ENCODE measurements around the gene APOLD1. TPM values are rescaled to one million over a fixed set of nuclear protein-coding genes. Genes with fewer than 3 reads are reported as not detected.
A peak's percentile ranks its signal among the peaks of the same experiment; 100 is the strongest.

APOLD1 gene
- total and polyA plus RNA-seq, 2 donors = 27.0 to 41.8 TPM

DNA sequence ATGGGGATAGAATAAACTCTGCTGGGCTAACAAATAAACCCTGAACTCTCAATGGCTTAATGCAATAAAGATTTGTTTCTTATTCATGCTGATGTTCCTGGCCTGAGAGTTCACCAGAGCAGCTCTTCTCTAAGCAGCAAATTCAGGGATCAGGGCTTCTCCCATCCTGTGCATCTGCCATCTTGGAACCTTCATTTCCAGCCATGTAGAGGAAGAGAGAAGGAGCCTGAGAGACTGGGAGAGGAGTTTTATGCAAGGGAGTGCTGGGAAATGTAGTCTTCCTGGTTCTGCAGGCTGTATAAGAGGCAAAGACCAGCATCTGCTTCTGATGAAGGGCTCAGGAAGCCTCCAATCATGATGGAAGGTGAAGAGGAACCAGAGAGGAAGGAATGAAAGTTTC, 20.6 kb upstream of the APOLD1 start:
- no peak for DNase-seq (ENCODE audit: extremely low spot score)
- no peak overlapping the region for H3K4me3 ChIP-seq (ENCODE audit: low read depth, low read length)
- H3K36me3 ChIP-seq (ENCODE audit: insufficient read depth) = no peaks in the 10 kb centered on the region
- H3K4me1 ChIP-seq (ENCODE audit: insufficient read depth) = no peaks in the 10 kb centered on the region
- no peak overlapping the region for H3K27ac ChIP-seq (ENCODE audit: low read depth)

DNA sequence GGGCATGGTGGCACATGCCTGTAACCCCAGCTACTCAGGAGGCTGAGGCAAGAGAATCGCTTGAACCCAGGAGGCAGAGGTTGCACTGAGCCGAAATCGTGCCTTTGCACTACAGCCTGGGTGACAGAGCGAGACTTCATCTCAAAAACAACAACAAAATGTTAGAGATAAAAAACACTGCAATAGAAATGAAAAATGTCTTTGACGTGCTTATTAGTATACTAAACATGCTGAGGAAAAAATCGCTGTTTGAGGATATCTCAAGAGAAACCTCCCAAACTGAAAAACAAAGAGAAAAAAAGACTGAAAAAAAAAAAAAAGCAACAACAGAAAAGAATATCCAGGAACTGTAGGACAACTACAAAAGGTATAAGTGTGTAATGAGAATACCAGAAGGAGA, 15.2 kb upstream of the APOLD1 start:
- no peaks in the 10 kb centered on the region for H3K36me3 ChIP-seq (ENCODE audit: insufficient read depth)
- no peak for DNase-seq (ENCODE audit: extremely low spot score)
- WGBS = 97% methylated on average over 6 of the region's 6 CpGs
- H3K4me1 ChIP-seq (ENCODE audit: insufficient read depth) = no peaks in the 10 kb centered on the region
- no peak overlapping the region for H3K27ac ChIP-seq (ENCODE audit: low read depth)
- H3K4me3 ChIP-seq (ENCODE audit: low read depth, low read length) = no peak overlapping the region

DNA sequence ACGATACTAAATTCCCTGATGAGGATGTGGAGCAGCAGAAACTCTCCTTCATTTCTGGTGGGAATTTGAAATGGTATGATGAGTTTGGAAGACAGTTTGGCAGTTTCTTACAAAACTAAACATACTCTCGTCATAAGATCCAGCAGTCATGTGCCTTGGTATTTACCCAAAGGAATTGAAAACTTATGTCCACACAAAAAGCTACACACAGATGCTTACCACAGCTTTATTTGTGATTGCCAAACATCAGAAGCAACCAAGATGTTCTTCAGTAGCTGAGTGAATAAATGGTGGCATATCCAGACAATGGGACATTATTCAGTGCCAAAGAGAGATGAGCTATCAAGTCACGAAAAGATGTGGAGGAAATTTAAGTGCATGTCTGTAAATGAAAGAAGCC, 10.7 kb upstream of the APOLD1 start:
- H3K4me3 ChIP-seq (ENCODE audit: low read depth, low read length) = no peak overlapping the region
- H3K36me3 ChIP-seq (ENCODE audit: insufficient read depth) = no peaks in the 10 kb centered on the region
- no peaks in the 10 kb centered on the region for H3K4me1 ChIP-seq (ENCODE audit: insufficient read depth)
- DNase-seq (ENCODE audit: extremely low spot score) = no peak
- WGBS = 85% methylated on average over 3 of the region's 3 CpGs
- no peak overlapping the region for H3K27ac ChIP-seq (ENCODE audit: low read depth)

DNA sequence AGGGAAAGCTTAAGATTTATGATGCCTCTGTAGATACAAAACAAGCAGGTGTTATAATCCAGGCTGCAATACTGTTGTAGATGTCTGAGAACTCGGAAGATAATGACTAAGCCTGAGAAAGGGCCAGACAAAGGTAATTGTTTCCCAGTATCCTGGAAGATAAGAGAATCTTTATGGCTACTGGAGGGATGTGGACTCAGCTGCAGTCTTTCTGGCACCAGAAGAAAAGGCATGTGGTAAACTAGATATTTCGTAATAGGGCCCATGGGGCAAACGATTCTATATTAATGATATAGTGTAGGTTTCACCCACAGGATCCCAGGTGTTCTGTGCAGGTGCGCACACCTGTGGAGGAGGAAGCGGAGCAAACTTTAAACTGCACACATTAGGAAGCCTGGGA, 9.2 kb upstream of the APOLD1 start:
- H3K4me1 ChIP-seq (ENCODE audit: insufficient read depth) = no peaks in the 10 kb centered on the region
- DNase-seq (ENCODE audit: extremely low spot score) = no peak
- WGBS = 69% methylated on average over 5 of the region's 5 CpGs
- no peak overlapping the region for H3K27ac ChIP-seq (ENCODE audit: low read depth)
- no peaks in the 10 kb centered on the region for H3K36me3 ChIP-seq (ENCODE audit: insufficient read depth)
- H3K4me3 ChIP-seq (ENCODE audit: low read depth, low read length) = no peak overlapping the region

DNA sequence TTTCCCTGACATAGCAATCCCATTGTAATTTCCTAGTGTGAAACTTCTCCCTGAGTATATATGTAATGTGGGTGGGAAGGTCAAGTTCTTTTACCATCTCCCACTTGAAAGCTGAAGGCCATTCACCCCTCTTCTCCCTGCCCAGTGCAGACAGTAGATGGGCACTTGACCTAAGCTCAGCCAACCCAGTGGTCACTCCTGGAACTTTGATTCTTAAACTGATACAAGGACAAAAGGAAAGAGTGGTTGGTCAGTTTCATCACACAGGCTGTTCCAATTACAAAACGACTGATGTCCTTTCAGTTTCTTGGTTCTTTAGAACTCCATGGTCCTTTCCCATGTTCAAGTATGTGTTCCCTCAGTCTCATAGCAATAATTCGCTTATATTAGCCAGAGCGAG, 8.4 kb upstream of the APOLD1 start:
- Histone ChIP-seq H3K27ac (ENCODE audit: low read depth) (no peak overlapping the region), H3K4me3 (ENCODE audit: low read depth, low read length) (no peak overlapping the region), H3K36me3 (ENCODE audit: insufficient read depth) (no peaks in the 10 kb centered on the region), H3K4me1 (ENCODE audit: insufficient read depth) (no peaks in the 10 kb centered on the region)
- DNase-seq (ENCODE audit: extremely low spot score) = no peak
- 81% methylated on average over 3 of the region's 3 CpGs for WGBS

DNA sequence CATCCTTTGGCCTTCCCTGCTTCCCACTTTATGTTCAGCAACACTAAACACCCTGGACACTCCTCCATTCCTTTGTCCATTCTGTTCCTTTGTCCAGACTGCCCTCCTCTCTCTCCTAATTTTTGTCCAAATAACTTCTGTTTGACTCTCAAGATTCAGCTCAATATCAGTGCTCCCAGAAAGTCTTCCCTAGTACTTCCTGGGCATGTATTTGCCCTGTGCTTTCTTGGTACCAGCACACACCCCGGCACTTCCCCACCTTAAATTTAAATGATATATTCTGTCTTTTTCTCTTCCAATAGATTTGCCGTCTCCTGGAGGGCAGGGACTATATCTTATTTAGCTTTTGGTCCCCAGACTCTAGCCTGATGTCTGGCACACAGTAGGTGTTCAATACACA, 6.5 kb upstream of the APOLD1 start:
- H3K27ac ChIP-seq (ENCODE audit: low read depth) = no peak overlapping the region
- H3K4me3 ChIP-seq (ENCODE audit: low read depth, low read length) = no peak overlapping the region
- H3K4me1 ChIP-seq (ENCODE audit: insufficient read depth) = no peaks in the 10 kb centered on the region
- DNase-seq (ENCODE audit: extremely low spot score) = no peak
- no peaks in the 10 kb centered on the region for H3K36me3 ChIP-seq (ENCODE audit: insufficient read depth)
- 96% methylated on average over 2 of the region's 2 CpGs for WGBS

DNA sequence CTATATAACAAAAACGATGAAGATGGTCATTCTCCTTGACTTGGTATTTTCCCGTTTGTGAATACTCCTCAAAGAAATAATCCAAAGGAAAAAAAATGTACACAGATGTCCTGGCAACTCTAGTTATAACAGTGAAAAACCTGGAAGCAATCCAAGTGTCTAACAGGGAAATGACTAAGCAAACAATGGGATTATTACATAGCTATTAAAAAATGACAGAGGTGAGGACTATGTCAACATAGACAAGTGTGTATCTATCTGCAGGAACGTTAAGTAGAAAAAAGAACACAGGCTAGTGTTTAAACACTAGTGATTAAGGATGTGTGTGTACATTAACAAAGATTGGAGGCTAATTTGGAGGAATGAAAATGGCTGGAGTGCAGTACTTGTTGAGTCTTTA, 5.9 kb upstream of the APOLD1 start:
- no peak overlapping the region for H3K4me3 ChIP-seq (ENCODE audit: low read depth, low read length)
- no peak overlapping the region for H3K27ac ChIP-seq (ENCODE audit: low read depth)
- H3K36me3 ChIP-seq (ENCODE audit: insufficient read depth) = no peaks in the 10 kb centered on the region
- DNase-seq (ENCODE audit: extremely low spot score) = no peak
- 9% methylated on average over 3 of the region's 3 CpGs for WGBS
- H3K4me1 ChIP-seq (ENCODE audit: insufficient read depth) = no peaks in the 10 kb centered on the region

DNA sequence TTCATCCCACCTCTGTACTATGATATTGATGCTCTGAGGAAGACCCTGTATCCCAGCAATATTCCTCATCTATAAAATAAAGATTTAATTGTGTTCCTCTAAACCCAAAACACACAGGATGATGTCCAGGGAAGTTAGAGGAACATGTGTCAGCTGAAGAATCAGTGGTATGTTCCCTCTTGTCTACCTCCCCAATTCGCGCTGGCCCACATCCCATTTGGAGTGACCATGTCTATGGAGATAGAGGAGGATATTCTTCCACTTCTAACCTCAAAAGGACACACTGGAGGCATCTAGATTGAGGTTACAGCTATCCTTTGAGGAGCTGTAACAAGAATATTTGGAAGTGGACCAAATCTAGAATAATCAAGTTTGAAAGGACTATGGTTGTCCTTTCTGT, 1.3 kb upstream of the APOLD1 start:
- WGBS = 97% methylated on average over 2 of the region's 2 CpGs
- Histone ChIP-seq H3K27ac (ENCODE audit: low read depth) (no peak overlapping the region), H3K36me3 (ENCODE audit: insufficient read depth) (no peaks in the 10 kb centered on the region), H3K4me1 (ENCODE audit: insufficient read depth) (no peaks in the 10 kb centered on the region), H3K4me3 (ENCODE audit: low read depth, low read length) (no peak overlapping the region)
- DNase-seq (ENCODE audit: extremely low spot score) = no peak

DNA sequence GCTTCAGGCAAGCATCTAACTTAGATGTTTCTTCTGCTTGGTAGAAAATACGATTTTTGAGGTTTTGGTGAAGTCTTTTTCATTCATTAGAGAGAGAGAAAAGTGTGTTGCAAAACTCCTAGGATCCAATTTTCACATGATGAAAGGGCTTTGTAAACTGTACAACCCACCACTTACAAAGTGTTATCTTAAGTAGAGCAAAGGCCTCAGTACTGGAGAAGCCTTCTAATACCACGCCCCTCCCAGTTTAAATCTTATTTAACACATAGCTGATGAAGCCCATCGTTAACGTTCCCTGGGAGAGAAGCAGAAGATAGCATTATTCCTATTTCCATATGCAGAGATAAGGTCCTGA, 869 bp downstream of the APOLD1 start:
- Histone ChIP-seq H3K27ac (ENCODE audit: low read depth) (peak overlapping the region; percentile 69), H3K4me3 (ENCODE audit: low read depth, low read length) (peak overlapping the region; percentile 44), H3K4me1 (ENCODE audit: insufficient read depth) (no peaks in the 10 kb centered on the region), H3K36me3 (ENCODE audit: insufficient read depth) (no peaks in the 10 kb centered on the region)
- no peak for DNase-seq (ENCODE audit: extremely low spot score)
- WGBS = 23% methylated on average over 4 of the region's 4 CpGs

DNA sequence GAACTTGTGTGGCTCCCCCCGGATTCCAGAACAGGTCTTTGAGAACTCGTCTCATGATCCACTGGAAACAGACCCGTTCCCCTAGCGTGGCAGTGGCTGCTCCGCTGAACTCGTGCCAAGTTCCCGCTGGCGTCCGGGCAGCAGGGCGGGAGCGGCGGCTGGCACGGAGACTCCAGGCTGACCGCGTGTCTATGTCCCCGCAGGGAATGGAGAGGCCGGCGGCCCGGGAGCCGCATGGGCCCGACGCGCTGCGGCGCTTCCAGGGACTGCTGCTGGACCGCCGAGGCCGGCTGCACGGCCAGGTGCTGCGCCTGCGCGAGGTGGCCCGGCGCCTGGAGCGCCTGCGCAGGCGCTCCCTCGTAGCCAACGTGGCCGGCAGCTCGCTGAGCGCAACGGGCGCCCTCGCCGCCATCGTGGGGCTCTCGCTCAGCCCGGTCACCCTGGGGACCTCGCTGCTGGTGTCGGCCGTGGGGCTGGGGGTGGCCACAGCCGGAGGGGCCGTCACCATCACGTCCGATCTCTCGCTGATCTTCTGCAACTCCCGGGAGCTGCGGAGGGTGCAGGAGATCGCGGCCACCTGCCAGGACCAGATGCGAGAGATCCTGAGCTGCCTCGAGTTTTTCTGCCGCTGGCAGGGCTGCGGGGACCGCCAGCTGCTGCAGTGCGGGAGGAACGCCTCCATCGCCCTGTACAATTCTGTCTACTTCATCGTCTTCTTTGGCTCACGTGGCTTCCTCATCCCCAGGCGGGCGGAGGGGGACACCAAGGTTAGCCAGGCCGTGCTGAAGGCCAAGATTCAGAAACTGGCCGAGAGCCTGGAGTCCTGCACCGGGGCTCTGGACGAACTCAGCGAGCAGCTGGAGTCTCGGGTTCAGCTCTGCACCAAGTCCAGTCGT, 1.5 kb downstream of the APOLD1 start:
- Histone ChIP-seq H3K4me3 (ENCODE audit: low read depth, low read length) (peak overlapping the region; percentile 44), H3K27ac (ENCODE audit: low read depth) (peak overlapping the region; percentile 69), H3K4me1 (ENCODE audit: insufficient read depth) (no peaks in the 10 kb centered on the region), H3K36me3 (ENCODE audit: insufficient read depth) (no peaks in the 10 kb centered on the region)
- DNase-seq (ENCODE audit: extremely low spot score) = no peak
- WGBS = 2% methylated on average over 80 of the region's 80 CpGs

DNA sequence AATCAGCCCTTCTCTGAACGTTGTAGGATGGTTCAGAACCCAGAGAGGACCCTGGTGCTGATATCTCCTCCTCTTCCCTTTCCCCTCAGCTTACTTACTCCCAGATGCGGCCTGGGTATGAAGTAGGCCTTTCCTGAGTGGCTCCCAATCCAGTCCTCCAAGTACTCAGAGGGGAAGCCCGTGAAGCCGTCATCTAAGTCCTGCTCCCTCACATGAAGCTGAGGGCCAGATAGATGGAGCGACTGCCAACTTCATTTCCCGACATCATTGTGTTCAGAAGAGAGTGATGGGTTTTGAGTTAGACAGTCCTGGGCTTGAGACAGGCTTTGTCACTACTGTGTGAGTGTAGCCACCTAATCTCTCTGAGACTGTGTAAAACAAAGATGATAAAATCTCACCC, 2.7 kb downstream of the APOLD1 start:
- Histone ChIP-seq H3K4me1 (ENCODE audit: insufficient read depth) (no peaks in the 10 kb centered on the region), H3K4me3 (ENCODE audit: low read depth, low read length) (no peak overlapping the region), H3K36me3 (ENCODE audit: insufficient read depth) (no peaks in the 10 kb centered on the region), H3K27ac (ENCODE audit: low read depth) (no peak overlapping the region)
- WGBS = 60% methylated on average over 6 of the region's 6 CpGs
- no peak for DNase-seq (ENCODE audit: extremely low spot score)

DNA sequence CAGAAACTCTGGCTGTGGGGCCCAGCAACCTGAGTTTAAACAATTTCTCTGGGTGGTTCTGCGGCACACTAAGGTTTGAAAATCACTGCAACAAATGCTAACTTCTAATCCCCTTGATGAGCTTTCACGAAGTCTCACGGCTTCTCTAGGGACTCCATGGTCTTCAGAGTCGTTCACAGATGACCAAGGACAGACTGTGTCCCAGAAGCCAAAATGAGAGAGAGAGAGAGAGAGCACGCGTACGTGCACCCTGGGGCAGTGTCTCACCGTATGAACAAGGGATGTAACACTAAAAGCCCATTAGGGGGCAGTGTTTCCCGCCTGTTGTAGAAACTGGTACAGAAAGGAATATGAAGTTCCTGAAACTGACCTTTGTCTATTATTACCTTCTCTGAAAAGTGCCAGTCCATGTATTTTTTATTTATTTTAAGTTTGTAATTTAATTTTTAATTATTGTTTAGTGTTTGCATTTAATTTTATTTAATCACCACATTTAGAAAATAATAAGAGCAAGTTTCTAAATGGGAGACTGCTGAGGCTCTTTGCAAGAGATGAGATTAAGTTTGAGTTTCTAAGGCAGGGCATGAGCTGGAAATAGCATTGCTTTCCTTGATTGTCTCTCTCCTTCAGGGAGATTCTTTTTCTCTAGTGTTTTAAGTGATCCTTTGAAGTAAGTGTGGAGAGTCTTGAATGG, 3.4 kb downstream of the APOLD1 start:
- 18% methylated on average over 9 of the region's 9 CpGs for WGBS
- no peaks in the 10 kb centered on the region for H3K36me3 ChIP-seq (ENCODE audit: insufficient read depth)
- DNase-seq (ENCODE audit: extremely low spot score) = no peak
- H3K4me1 ChIP-seq (ENCODE audit: insufficient read depth) = no peaks in the 10 kb centered on the region
- no peak overlapping the region for H3K27ac ChIP-seq (ENCODE audit: low read depth)
- no peak overlapping the region for H3K4me3 ChIP-seq (ENCODE audit: low read depth, low read length)

DNA sequence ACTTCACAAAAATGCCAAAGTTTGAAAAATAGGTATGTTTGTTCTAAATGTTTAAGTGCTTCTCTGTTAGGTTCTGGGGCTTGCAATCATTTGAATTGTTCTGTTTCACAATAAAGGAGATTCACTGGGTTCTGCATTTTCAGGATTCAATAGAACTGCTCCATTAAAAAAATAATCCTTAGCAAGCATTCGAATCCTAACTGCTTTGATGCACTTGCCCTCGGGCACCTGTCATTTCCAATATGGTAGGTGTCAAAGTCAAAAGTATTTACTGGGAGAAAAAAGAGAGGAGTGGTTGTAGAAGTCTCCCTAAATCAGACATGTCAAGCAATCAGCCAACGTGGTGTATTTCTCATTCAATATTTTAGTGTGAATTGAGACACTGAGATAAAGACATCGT, 5.5 kb downstream of the APOLD1 start:
- DNase-seq (ENCODE audit: extremely low spot score) = no peak
- 55% methylated on average over 4 of the region's 4 CpGs for WGBS
- no peaks in the 10 kb centered on the region for H3K4me1 ChIP-seq (ENCODE audit: insufficient read depth)
- H3K36me3 ChIP-seq (ENCODE audit: insufficient read depth) = no peaks in the 10 kb centered on the region
- no peak overlapping the region for H3K27ac ChIP-seq (ENCODE audit: low read depth)
- no peak overlapping the region for H3K4me3 ChIP-seq (ENCODE audit: low read depth, low read length)

DNA sequence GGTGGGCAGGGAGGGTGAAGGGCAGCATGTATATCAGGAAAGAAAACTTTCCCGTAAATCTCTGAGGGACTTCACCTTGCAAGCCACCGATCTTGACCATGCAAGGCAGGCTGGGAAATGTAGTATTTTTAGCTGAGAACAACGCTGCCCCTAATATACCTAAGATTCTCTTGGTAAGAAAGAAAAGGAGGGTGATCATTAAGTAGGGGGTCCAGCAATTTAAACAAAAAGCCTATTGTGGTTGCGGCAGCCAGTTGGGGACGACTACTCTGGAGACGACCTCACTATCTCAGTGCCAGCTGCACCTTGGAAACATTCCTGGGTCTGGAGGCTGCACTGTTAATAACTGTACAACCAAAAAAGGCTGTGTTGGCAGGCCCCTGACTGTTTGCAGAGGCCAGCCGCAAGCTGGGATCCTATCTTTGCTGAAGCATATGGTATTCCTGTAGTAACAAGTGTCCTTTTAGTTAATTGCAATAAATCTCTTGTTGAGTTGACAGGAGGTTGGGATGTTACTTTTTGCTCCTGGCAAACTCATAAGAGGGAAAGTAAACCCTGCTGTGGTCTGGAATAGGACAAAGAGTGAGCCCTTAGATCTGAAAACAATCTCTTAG, 6.4 kb downstream of the APOLD1 start:
- H3K36me3 ChIP-seq (ENCODE audit: insufficient read depth) = no peaks in the 10 kb centered on the region
- WGBS = 12% methylated on average over 7 of the region's 7 CpGs
- no peak overlapping the region for H3K27ac ChIP-seq (ENCODE audit: low read depth)
- DNase-seq (ENCODE audit: extremely low spot score) = no peak
- no peak overlapping the region for H3K4me3 ChIP-seq (ENCODE audit: low read depth, low read length)
- H3K4me1 ChIP-seq (ENCODE audit: insufficient read depth) = no peaks in the 10 kb centered on the region

Measured in urinary bladder (tissue), 4 donors.